Body of pancreas (tissue), 4 donors: ENCODE data around the gene AP1M1.

ENCODE experiments used
- CTCF ChIP-seq, 7 experiments: fragments of 450-650 bp in 4 of 7; fragments of 200-600 bp in 3 of 7; sonication (generic) in 3 of 7; IDR thresholded peaks; one replicate each; pipeline ENCODE4 v1.5.1; 2016 to 2019; ENCODE audit warnings: antibody characterized with exemption in 7 of 7
- POLR2A ChIP-seq, 3 donors: fragments of 450-650 bp; IDR thresholded peaks; one replicate each; pipeline ENCODE4 v1.6.1; 2016; ENCODE audit warnings: antibody characterized with exemption in 3 of 3, mild to moderate bottlenecking in 2 of 3

GRCh38 chr19:16208064-16208759 lies 10.5 kb downstream of the AP1M1 start:
- TF ChIP-seq CTCF (IDR thresholded peaks at IDR 0.05) (no peak), POLR2A (IDR thresholded peaks at IDR 0.05) (no peak)
